Caco-2 (cell line): Measurements from ENCODE around the gene TAF1B. TPM values are rescaled to one million over a fixed set of nuclear protein-coding genes. Genes with fewer than 3 reads are reported as not detected.

Experiments used
- BruUV-seq: library from RNA; stranded (reverse); fragments of 400-500 nt; replicated peaks from 2 replicates; lab custom pipeline; 2021; lab: Mats Ljungman, UMichigan
- CTCF ChIA-PET: fragments of 300-600 bp; sonication (Branson Sonifier 250); formaldehyde crosslinking; loops from one replicate; lab custom pipeline; 2022; ENCODE audit warnings: antibody characterized with exemption; lab: Charles Lee
- POLR2A ChIA-PET: fragments of 300-600 bp; sonication (Branson Sonifier 250); formaldehyde crosslinking; loops from one replicate; lab custom pipeline; 2022; ENCODE audit warnings: antibody characterized with exemption; lab: Charles Lee
- DNase-seq, 2 experiments: peaks; one replicate each; pipeline versions ENCODE4 v3.0.0 to v3.0.0-alpha.2; 2020 to 2022
- H3K27me3 ChIP-seq: replicated peaks from 2 replicates; pipeline ENCODE4 v1.6.0; 2011; ENCODE audit warnings: low read length; ENCODE audit not compliant: control insufficient read depth, insufficient read depth
- H3K36me3 ChIP-seq: 2 replicates; pipeline ENCODE4 v1.5.1; 2011; ENCODE audit warnings: low read length; ENCODE audit not compliant: control insufficient read depth, insufficient read depth
- H3K4me1 ChIP-seq: fragments of 250-450 bp; sonication (Bioruptor Pico); 2 replicates; pipeline ENCODE4 v1.5.1; 2020; ENCODE audit warnings: mild to moderate bottlenecking
- H3K4me3 ChIP-seq: 2 replicates; pipeline ENCODE4 v1.5.1; 2011; ENCODE audit warnings: low read depth, mild to moderate bottlenecking, control low read depth, low read length
- H3K9me3 ChIP-seq: fragments of 250-450 bp; sonication (Bioruptor Pico); 2 replicates; pipeline ENCODE4 v1.5.1; 2020; ENCODE audit warnings: mild to moderate bottlenecking, moderate library complexity
- H3K27ac Mint-ChIP-seq: one replicate; pipeline ENCODE4 v1.8.0; 2022; ENCODE audit warnings: mixed read lengths; ENCODE audit not compliant: unreplicated experiment
- H3K27me3 Mint-ChIP-seq: one replicate; pipeline ENCODE4 v1.8.0; 2022; ENCODE audit warnings: mixed read lengths; ENCODE audit not compliant: insufficient read depth, unreplicated experiment
- H3K36me3 Mint-ChIP-seq: one replicate; pipeline ENCODE4 v1.8.0; 2022; ENCODE audit warnings: mild to moderate bottlenecking, mixed read lengths; ENCODE audit not compliant: insufficient read depth, unreplicated experiment
- H3K4me1 Mint-ChIP-seq: one replicate; pipeline ENCODE4 v1.8.0; 2022; ENCODE audit warnings: low read depth, mixed read lengths; ENCODE audit not compliant: unreplicated experiment
- H3K4me3 Mint-ChIP-seq: one replicate; pipeline ENCODE4 v1.8.0; 2022; ENCODE audit warnings: mild to moderate bottlenecking, moderate library complexity, mixed read lengths; ENCODE audit not compliant: unreplicated experiment
- H3K9me3 Mint-ChIP-seq: one replicate; pipeline ENCODE4 v1.8.0; 2022; ENCODE audit warnings: mixed read lengths; ENCODE audit not compliant: unreplicated experiment
- intact Hi-C: fragments of 100-400 bp; cut with micrococcal nuclease; formaldehyde crosslinking; loops from one replicate; pipeline ENCODE4 v1.10.0; 2022; ENCODE audit not compliant: unreplicated experiment
- total RNA-seq: library from RNA; stranded (reverse); gene quantifications from 2 replicates; pipeline ENCODE4 v1.2.3, GENCODE V29; 2022
- TF ChIP-seq, protein P1 (sequence below), 2 experiments: fragments of 200-600 bp in 1 of 2; IDR thresholded peaks; 1 replicate in 1 of 2; 2 replicates in 1 of 2; pipeline versions ENCODE4 v1.5.1 to v1.8.0; 2011 to 2022; ENCODE audit warnings: antibody characterized with exemption in 1 of 2, control low read depth in 1 of 2, inconsistent platforms in 1 of 2, low read depth in 1 of 2, low read length in 1 of 2, mild to moderate bottlenecking in 1 of 2, moderate library complexity in 1 of 2; ENCODE audit not compliant: insufficient read depth in 1 of 2, severe bottlenecking in 1 of 2, unreplicated experiment in 1 of 2

Gene TAF1B
- total RNA-seq, 1 experiment from 2014 or later: 24.8 TPM

DNA sequence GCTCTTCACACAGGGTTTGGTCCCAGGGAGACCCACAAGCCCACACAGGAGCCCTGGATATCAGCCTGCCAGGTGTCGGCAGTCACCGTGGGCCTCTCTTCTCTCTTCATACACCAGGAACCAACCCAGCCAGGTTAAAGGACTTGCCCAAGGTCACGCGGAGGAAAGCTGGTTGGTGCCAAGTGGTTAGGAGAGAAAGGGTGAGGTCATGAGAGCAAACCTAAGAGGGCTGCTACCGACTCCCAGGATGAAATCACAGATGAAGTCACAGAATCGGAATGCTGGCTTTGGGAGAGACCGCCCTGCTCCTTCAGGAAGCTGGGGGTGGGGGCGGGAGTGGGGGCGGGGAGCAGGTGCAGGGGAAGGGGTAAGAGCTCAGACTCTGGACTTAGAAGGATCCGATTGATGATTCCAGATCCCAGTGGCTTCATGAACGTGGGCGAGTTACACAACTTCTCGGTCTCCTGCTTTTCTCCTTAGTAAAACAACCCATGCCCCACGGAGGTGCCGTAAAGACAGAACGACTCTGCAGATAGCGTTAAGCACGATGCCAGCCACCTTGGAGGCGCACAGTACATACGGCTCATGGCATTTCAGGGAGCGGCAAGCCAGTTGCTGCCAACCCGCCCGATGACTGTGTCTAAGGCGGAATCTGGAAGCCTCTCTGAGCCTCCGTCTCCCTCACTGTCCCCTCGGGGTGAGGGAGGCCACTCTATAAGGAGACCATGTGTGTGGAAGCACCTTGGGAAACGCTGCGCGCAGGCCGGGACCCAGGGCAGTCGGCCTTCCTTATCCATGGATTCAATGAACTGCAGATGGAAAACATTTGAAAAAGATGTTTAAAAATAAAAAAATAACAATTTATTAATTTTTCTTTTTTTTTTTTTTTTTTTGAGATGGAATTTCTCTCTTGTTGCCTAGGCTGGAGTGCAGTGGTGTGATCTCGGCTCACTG, 23.0 kb upstream of the TAF1B start:
- no peak overlapping the region for H3K27ac Mint-ChIP-seq

DNA sequence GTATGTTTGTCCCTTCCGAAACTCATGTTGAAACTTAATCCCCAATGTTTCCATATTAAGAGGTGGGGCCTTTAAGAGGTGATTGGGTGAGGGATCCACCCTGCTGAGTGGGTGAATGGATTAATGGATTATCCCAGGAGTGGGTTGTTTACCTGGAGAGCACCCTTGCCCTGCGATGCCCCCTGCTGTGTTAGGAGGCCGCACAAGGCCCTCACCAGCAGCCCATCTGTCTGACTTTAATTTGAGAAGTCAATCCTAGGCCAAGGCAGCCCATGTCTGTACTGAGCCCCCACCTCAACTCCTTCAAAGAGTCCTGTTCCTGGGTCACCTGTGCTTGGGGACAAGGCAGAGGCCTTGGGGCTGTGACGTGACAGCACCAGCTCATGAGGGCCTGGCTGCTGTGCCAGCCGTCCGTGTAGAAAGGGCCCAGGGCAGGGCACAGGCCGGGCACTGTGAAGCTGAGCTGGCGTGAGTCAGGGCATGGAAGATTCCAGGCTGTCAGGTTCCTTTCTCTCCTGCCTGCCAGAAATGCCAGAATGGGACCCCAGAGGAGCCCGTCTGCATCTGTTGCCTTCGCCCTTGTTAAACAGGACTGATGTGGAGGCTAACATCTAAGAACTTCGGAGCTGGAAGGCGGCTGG, 21.3 kb upstream of the TAF1B start:
- H3K27me3 ChIP-seq: no peaks in the 10 kb centered on the region
- H3K4me3 ChIP-seq: no peak overlapping the region
- Mint-ChIP-seq H3K36me3 (no peaks in the 10 kb centered on the region), H3K27me3 (no peaks in the 10 kb centered on the region), H3K9me3 (no peaks in the 10 kb centered on the region), H3K4me3 (no peak overlapping the region), H3K4me1 (no peaks in the 10 kb centered on the region), H3K27ac (no peak overlapping the region)
- no peaks in the 10 kb centered on the region for H3K9me3 ChIP-seq
- BruUV-seq: no TSS peak
- intact Hi-C loops: no loop called here
- no peak for DNase-seq
- TF ChIP-seq, protein P1, sequence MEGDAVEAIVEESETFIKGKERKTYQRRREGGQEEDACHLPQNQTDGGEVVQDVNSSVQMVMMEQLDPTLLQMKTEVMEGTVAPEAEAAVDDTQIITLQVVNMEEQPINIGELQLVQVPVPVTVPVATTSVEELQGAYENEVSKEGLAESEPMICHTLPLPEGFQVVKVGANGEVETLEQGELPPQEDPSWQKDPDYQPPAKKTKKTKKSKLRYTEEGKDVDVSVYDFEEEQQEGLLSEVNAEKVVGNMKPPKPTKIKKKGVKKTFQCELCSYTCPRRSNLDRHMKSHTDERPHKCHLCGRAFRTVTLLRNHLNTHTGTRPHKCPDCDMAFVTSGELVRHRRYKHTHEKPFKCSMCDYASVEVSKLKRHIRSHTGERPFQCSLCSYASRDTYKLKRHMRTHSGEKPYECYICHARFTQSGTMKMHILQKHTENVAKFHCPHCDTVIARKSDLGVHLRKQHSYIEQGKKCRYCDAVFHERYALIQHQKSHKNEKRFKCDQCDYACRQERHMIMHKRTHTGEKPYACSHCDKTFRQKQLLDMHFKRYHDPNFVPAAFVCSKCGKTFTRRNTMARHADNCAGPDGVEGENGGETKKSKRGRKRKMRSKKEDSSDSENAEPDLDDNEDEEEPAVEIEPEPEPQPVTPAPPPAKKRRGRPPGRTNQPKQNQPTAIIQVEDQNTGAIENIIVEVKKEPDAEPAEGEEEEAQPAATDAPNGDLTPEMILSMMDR (IDR thresholded peaks at IDR 0.05; ENCODE audit: insufficient read depth in 1 of 2, low read depth in 1 of 2, low read length in 1 of 2, severe bottlenecking in 1 of 2, unreplicated experiment in 1 of 2): no peak
- CTCF ChIA-PET: no interaction called here
- H3K36me3 ChIP-seq: no peaks in the 10 kb centered on the region
- POLR2A ChIA-PET: interaction anchor here (0.6 kb wide), 1 partner anchor 22 kb away, joined by 3 read pairs; the partner anchor contains the start of gene TAF1B
- peaks cover 8% of the 10 kb centered on the region; the same call in 1 of the 2 replicates for H3K4me1 ChIP-seq

More for the DNA sequence above, 23.0 kb upstream of the TAF1B start:
- CTCF ChIA-PET: interaction anchor here (0.7 kb wide), 1 partner anchor 223 kb away, joined by 9 read pairs; the partner anchor contains the start of gene KLF11
- DNase-seq: no peak
- Mint-ChIP-seq H3K27me3 (no peaks in the 10 kb centered on the region), H3K36me3 (no peaks in the 10 kb centered on the region), H3K4me3 (no peak overlapping the region), H3K4me1 (no peaks in the 10 kb centered on the region), H3K9me3 (no peaks in the 10 kb centered on the region)
- intact Hi-C loops: no loop called here
- Histone ChIP-seq H3K36me3 (no peaks in the 10 kb centered on the region), H3K27me3 (no peaks in the 10 kb centered on the region), H3K4me1 (peaks cover 8% of the 10 kb centered on the region; the same call in 1 of the 2 replicates), H3K9me3 (no peaks in the 10 kb centered on the region), H3K4me3 (no peak overlapping the region)
- no TSS peak for BruUV-seq
- POLR2A ChIA-PET: no interaction called here
- TF ChIP-seq, protein P1 (IDR thresholded peaks at IDR 0.05; ENCODE audit: insufficient read depth in 1 of 2, low read depth in 1 of 2, low read length in 1 of 2, severe bottlenecking in 1 of 2, unreplicated experiment in 1 of 2): no peak

DNA sequence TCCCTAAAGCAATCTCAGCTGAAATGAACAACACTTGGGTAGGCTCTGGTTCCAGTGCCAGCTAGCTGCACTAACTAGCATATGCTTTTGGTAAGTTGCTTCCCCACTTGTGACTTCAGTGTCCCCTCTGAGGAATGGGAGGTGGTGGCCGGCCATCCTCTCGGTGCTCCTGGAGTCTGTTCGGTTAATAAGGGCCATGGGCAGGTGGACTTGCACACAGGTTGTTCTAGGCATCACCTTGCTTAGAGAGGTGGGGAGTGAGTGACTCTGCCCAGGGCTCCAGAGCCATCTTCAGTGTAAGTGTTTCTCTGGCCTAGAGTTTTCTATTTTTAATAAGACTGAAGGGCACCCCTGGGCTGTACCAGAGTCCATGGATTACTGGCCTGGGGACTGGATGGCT, 18.8 kb upstream of the TAF1B start:
- Histone ChIP-seq H3K4me3 (no peak overlapping the region), H3K4me1 (peaks cover 8% of the 10 kb centered on the region; the same call in 1 of the 2 replicates), H3K36me3 (no peaks in the 10 kb centered on the region), H3K27me3 (no peaks in the 10 kb centered on the region), H3K9me3 (no peaks in the 10 kb centered on the region)
- Mint-ChIP-seq H3K27ac (no peak overlapping the region), H3K4me1 (peaks cover under 1% of the 10 kb centered on the region), H3K4me3 (no peak overlapping the region), H3K27me3 (no peaks in the 10 kb centered on the region), H3K9me3 (no peaks in the 10 kb centered on the region), H3K36me3 (no peaks in the 10 kb centered on the region)
- TF ChIP-seq, protein P1 (IDR thresholded peaks at IDR 0.05; ENCODE audit: insufficient read depth in 1 of 2, low read depth in 1 of 2, low read length in 1 of 2, severe bottlenecking in 1 of 2, unreplicated experiment in 1 of 2): no peak
- ChIA-PET POLR2A (no interaction called here), CTCF (no interaction called here)
- no peak for DNase-seq
- intact Hi-C loops: no loop called here
- BruUV-seq: no TSS peak
